ENCODE data around the gene PSMB8. TPM values are rescaled to one million over a fixed set of nuclear protein-coding genes. Genes with fewer than 3 reads are reported as not detected.
"Not testable (repeated sequence)": the region's sequence is repeated elsewhere in the genome, so short reads cannot be mapped to it uniquely, and the experiment has no call there.

The PSMB8 gene
- polyA plus RNA-seq (ENCODE audit: low read depth in 6 of 6) = 100 to 1,000 TPM; 297 to 462 (median 380) TPM

DNA sequence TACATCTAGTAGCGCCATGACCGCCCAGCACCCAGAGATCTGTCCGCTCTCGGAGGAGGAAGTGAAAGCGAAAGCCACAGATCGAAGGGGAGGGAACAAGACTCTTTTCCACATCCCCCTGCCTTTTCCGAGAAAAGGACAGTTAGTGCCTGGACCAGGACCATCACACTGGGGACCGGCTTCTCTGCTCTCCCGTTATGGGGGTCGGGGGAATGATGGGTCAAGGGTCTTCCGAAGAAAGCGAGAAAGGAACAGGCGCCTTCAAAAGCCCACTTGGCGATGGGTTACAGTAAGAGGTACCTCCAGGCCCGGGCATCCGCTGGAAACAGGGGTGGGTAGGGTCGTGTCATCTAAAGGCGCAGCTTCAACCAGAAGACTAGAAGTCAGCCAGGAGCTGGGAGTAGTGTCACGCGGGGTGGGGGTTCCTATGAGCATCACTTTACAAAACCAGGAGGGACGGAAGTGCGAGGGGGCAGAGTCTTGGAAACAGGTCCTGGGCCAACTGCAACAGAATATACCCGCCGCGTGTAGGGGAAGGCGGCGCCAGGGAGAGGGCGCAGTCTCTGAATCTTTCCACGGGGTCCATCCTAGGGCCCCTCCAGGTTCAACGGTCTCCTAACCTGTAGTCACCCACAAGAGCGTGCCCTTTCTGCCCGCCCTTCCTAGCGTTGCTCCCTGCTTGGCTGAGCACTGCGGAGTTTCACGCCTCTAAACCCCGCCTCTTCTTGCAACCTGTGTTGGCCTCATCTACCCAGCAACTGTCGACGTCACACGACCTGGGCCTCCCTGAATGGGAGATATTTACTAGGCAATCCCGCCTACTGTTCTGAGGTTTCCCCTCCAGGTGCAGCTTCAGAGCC, at the start of gene PSMB8:
PSMB8 (minus strand) TSS at position 69 of the 860 bp plus-strand sequence; CDS start at position 18, 51 bp downstream.
- peak; percentile 83 for ATAC-seq (ENCODE audit: low read depth in 2 of 2)
- H3K4me3 Mint-ChIP-seq = peak within 1 kb of the TSS; percentile 97 to 100 (median 99)
- H3K27me3 Mint-ChIP-seq = no peaks in the 10 kb centered on the region
- peaks cover 83 to 84% (median 84%) of the 10 kb centered on the region in 3 donors for H3K4me1 Mint-ChIP-seq
- peak; percentile 98 for DNase-seq
- peak within 1 kb of the TSS; percentile 100 for H3K27ac Mint-ChIP-seq
- H3K36me3 Mint-ChIP-seq = peaks cover 56 to 70% of the 10 kb centered on the region in 2 donors
- H3K9me3 Mint-ChIP-seq = peaks cover 0 to 8% (median 0%) of the 10 kb centered on the region in 7 donors

- Mint-ChIP-seq H3K9me3 (no peaks in the 10 kb centered on the region), H3K36me3 (no peaks in the 10 kb centered on the region), H3K4me1 (peaks cover 55 to 76% (median 61%) of the 10 kb centered on the region in 3 donors), H3K4me3 (peak overlapping the region in 2 of 8 donors; percentile 6 to 66), H3K27me3 (no peaks in the 10 kb centered on the region), H3K27ac (peak overlapping the region in 1 of 6 donors; percentile 7)
- DNase-seq (no peak), ATAC-seq (ENCODE audit: low read depth in 2 of 2) (no peak)
Measured at GRCh38 chr6:32890831-32891230, 47.0 kb upstream of the PSMB8 start.

DNA sequence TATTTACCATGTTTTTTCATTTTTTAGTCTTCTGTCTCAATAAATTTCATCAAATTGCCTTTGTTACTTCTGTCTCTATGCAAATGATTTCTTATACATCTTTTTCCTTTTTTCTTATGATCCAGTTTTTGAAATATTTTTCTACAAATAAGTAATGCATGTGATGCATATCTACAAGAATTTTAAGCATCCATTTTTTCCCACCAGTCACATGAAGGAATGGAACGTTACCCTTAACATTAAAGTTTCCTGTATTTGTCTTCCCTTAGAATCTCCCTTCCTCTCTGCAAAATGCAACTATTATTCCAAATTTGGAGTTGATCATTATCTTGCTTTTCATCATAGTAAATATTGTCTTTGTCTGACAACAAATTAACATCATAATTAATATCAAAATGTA, 45.7 kb upstream of the PSMB8 start:
- Mint-ChIP-seq H3K27me3 (no peaks in the 10 kb centered on the region), H3K4me1 (peaks cover 46 to 70% (median 56%) of the 10 kb centered on the region in 3 donors), H3K9me3 (no peaks in the 10 kb centered on the region), H3K4me3 (no peak overlapping the region), H3K36me3 (no peaks in the 10 kb centered on the region), H3K27ac (peak overlapping the region in 1 of 6 donors; percentile 28)
- ATAC-seq (ENCODE audit: low read depth in 2 of 2) (no peak), DNase-seq (no peak)

DNA sequence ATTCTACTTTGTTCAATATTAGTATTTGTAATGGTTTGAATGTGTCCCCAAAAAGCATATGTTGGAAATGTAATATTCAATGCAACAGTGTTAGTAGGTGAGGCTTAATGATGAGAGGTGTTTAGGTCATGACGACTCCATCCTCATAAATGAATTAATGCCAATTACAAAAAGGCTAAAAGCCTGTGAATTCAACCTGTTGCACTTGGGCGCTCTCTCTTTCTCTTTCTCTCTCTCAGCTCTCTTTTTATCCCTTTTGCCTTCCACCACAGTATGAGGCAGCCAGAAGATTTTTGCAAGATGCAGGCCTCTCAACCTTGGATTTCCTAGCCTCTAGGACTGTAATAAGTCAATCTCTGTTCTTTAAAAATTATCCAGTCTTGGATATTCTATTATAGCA, 44.7 kb upstream of the PSMB8 start:
- Mint-ChIP-seq H3K27ac (peak overlapping the region in 1 of 6 donors; percentile 93), H3K36me3 (no peaks in the 10 kb centered on the region), H3K27me3 (no peaks in the 10 kb centered on the region), H3K4me1 (peaks cover 40 to 65% (median 48%) of the 10 kb centered on the region in 3 donors), H3K9me3 (no peaks in the 10 kb centered on the region), H3K4me3 (no peak overlapping the region)
- ATAC-seq (ENCODE audit: low read depth in 2 of 2) (no peak), DNase-seq (no peak)

DNA sequence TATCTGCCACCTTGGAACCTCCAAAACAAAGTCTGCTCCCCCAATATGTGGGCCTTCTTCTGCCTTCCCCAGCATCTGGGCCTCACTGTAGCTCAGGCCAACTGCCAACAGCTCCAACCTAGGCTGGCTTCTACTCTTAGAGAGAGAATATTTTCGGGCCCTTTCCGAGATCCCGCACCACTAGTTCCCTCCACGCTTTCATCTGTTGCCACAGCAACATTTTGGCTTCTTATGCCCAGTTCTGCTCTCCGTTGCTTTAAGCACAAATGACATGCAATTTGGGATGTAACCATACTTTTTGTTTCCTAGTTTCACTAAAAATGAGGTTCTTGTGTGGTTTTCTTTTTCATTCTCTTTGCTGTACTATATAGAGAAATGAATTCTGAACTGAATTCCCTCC, 43.8 kb upstream of the PSMB8 start:
- no peaks in the 10 kb centered on the region for H3K36me3 Mint-ChIP-seq
- no peaks in the 10 kb centered on the region for H3K27me3 Mint-ChIP-seq
- DNase-seq (no peak), ATAC-seq (ENCODE audit: low read depth in 2 of 2) (no peak)
- H3K9me3 Mint-ChIP-seq = no peaks in the 10 kb centered on the region
- peak overlapping the region in 3 of 6 donors; percentile 8 to 79 (median 48) for H3K27ac Mint-ChIP-seq
- H3K4me1 Mint-ChIP-seq = peaks cover 34 to 55% (median 38%) of the 10 kb centered on the region in 3 donors
- H3K4me3 Mint-ChIP-seq = peak overlapping the region in 1 of 8 donors; percentile 6

DNA sequence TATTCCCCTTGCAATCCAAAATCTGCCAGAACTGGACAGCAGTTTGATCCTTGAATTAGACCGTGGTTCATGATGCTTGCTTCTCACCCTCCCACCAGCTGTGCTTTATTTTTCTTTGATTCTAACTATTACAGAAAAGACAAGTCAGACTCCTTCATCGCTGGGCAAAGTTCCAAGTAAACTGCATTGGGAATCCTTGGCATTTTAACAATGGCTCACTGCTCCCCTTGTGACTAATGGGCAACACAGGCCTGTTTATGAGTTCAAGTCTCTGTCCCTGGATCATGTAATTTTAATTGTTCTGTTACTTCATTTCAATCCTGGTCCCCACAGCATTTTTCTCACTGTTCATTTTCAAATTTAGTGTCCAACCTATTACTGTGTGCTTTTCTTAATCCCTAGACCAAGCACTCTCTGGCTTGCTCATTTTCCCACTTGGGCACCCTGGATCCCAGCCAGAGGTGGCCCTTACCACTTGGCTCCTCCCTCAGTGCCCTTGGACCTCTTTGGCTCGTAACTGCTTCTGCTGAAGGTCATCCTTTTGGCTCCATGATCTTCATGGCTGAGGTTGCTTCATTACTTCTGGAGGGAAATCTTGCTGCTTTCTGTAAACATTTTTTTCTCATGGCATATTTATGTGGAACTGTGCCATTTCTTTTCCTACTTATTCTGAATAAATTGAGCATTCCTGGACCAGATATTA, 43.0 kb upstream of the PSMB8 start:
- H3K9me3 Mint-ChIP-seq = no peaks in the 10 kb centered on the region
- DNase-seq (no peak), ATAC-seq (ENCODE audit: low read depth in 2 of 2) (no peak)
- H3K4me3 Mint-ChIP-seq = no peak overlapping the region
- no peaks in the 10 kb centered on the region for H3K27me3 Mint-ChIP-seq
- H3K36me3 Mint-ChIP-seq = no peaks in the 10 kb centered on the region
- H3K27ac Mint-ChIP-seq = peak overlapping the region in 4 of 6 donors; percentile 8 to 74 (median 68)
- H3K4me1 Mint-ChIP-seq = peaks cover 30 to 47% (median 33%) of the 10 kb centered on the region in 3 donors

DNA sequence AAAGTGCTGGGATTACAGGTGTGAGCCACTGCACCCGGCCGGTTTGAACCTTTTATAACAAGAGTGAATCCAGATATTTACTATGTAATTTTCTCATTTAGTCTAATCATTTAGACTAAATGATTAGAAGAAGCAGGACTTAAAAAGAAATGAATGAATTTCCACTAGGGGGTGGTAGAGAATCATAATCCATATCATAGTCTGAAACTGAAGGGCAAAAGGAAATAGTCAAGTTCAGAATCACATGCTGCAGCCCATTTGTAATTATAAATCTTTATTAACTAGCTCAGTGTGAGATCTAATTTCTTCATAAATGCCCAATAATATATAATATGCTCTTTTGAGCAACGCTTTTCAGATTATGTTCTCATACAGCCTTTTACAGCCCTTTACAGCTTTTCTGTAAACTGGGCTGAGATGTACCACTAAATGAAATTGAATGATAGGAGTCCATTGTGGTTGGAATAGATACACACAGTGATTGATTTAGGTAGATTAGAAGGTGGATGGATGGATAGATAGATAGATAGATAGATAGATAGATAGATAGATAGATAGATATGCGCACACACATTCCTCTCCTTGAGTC, 41.9 kb upstream of the PSMB8 start:
- peak overlapping the region in 3 of 6 donors; percentile 60 to 70 (median 64) for H3K27ac Mint-ChIP-seq
- H3K27me3 Mint-ChIP-seq = no peaks in the 10 kb centered on the region
- DNase-seq = peak; percentile 72
- no peaks in the 10 kb centered on the region for H3K9me3 Mint-ChIP-seq
- no peaks in the 10 kb centered on the region for H3K36me3 Mint-ChIP-seq
- peaks cover 28 to 47% (median 30%) of the 10 kb centered on the region in 3 donors for H3K4me1 Mint-ChIP-seq
- ATAC-seq (ENCODE audit: low read depth in 2 of 2) = peak; percentile 69 to 85
- peak overlapping the region in 1 of 8 donors; percentile 16 for H3K4me3 Mint-ChIP-seq

- no peak for DNase-seq
- no peak for ATAC-seq (ENCODE audit: low read depth in 2 of 2)
- Mint-ChIP-seq H3K27me3 (peaks cover 7 to 14% (median 8%) of the 10 kb centered on the region in 3 donors), H3K27ac (peak overlapping the region in 1 of 6 donors; percentile 49), H3K4me1 (peaks cover 32 to 54% (median 38%) of the 10 kb centered on the region in 3 donors), H3K4me3 (no peak overlapping the region), H3K9me3 (no peaks in the 10 kb centered on the region), H3K36me3 (peaks cover 0 to 10% of the 10 kb centered on the region in 2 donors)
Measured at GRCh38 chr6:32883789-32884188, 39.9 kb upstream of the PSMB8 start.

DNA sequence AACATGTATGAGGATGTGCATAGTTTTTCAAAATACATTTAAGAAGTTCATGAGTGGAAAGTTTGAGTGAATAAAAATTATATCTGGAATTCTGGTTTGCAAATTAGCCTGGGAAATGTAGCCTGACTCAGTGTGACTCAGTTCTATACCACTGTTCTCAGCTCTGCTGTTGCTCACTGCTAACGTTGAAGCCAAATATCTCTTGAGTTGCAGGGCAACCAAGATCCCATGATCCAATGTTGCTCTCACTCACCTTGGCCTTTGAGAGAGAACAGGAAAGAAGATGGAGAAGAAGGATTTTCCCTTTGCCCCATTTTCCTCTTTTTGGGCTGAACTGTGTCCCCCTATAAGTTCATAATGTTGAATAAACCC, 39.0 kb upstream of the PSMB8 start:
- no peak for DNase-seq
- Mint-ChIP-seq H3K4me1 (peaks cover 30 to 48% (median 35%) of the 10 kb centered on the region in 3 donors), H3K4me3 (no peak overlapping the region), H3K27me3 (peaks cover 7 to 14% (median 8%) of the 10 kb centered on the region in 3 donors), H3K36me3 (peaks cover 0 to 10% of the 10 kb centered on the region in 2 donors), H3K27ac (no peak overlapping the region), H3K9me3 (no peaks in the 10 kb centered on the region)
- no peak for ATAC-seq (ENCODE audit: low read depth in 2 of 2)

DNA sequence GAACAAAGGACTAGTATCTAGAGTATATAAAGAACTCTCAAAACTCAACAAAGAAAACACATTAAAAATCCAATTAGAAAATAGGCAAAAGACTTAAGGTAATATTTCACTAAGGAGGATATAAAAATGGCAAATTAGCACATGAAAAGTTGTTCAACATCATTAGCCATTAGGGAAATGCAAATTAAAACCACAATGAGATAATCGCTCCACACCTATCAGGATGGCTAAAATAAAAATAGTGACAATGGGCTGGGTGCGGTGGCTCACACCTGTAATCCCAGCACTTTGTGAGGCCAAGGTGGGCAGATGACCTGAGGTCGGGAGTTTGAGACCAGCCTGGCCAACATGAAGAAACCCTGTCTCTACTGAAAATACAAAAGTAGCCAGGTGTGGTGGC, 37.1 kb upstream of the PSMB8 start:
- ATAC-seq (ENCODE audit: low read depth in 2 of 2); H3K27ac Mint-ChIP-seq; DNase-seq; H3K9me3 Mint-ChIP-seq; H3K36me3 Mint-ChIP-seq: not testable (repeated sequence)
- H3K4me1 Mint-ChIP-seq = peaks cover 17 to 32% (median 20%) of the 10 kb centered on the region in 3 donors
- H3K4me3 Mint-ChIP-seq = peak overlapping the region in 2 of 8 donors; percentile 10 to 61
- H3K27me3 Mint-ChIP-seq = peaks cover 7 to 14% (median 8%) of the 10 kb centered on the region in 3 donors

GRCh38 chr6:32879691-32880090, 35.8 kb upstream of the PSMB8 start:
- H3K9me3 Mint-ChIP-seq = no peaks in the 10 kb centered on the region
- no peak for DNase-seq
- H3K4me3 Mint-ChIP-seq = peak overlapping the region; percentile 19 to 84 (median 62)
- ATAC-seq (ENCODE audit: low read depth in 2 of 2) = no peak
- H3K27ac Mint-ChIP-seq = peak overlapping the region in 2 of 6 donors; percentile 16 to 51
- peaks cover 10 to 26% (median 16%) of the 10 kb centered on the region in 3 donors for H3K4me1 Mint-ChIP-seq
- peaks cover 7 to 14% (median 8%) of the 10 kb centered on the region in 3 donors for H3K27me3 Mint-ChIP-seq
- peaks cover 0 to 10% of the 10 kb centered on the region in 2 donors for H3K36me3 Mint-ChIP-seq

DNA sequence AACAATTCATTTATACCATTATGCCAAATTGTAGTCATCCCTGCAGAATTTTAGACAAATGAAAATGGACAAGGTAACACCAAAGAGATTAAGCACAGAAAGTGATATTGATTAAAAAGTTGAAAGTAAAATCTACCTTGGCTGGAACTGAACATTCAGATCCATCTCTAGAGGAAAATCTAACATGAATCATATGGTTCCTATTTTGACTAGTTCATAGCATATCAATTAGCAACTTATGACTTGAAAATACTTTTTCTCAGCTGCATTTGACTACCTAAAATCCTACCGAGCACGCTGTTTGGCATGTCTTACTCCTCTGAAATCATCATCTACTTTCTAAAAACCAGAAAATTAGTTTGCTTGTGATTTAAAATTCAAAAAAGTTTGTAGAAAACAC, 32.8 kb upstream of the PSMB8 start:
- Mint-ChIP-seq H3K27me3 (peaks cover 7 to 18% (median 8%) of the 10 kb centered on the region in 3 donors), H3K4me3 (no peak overlapping the region), H3K9me3 (peaks cover 0 to 15% (median 4%) of the 10 kb centered on the region in 7 donors), H3K36me3 (peaks cover 5 to 10% of the 10 kb centered on the region in 2 donors), H3K4me1 (peaks cover 12 to 30% (median 16%) of the 10 kb centered on the region in 3 donors), H3K27ac (no peak overlapping the region)
- ATAC-seq (ENCODE audit: low read depth in 2 of 2) = no peak
- no peak for DNase-seq

DNA sequence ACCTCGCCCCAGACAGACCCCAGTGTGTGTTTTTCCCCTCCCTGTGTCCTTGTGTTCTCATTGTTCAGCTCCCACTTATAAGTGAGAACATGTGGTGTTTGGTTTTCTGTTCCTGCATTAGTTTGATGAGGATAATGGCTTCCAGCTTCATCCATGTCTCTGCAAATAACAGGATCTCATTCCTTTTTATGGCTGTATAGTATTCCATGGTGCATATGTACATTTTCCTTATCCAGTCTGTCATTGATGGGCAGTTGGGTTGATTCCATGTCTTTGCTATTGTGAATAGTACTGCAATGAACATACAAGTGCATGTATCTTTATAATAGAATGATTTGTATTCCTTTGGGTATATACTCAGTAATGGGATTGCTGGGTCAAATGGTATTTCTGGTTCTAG, 30.1 kb upstream of the PSMB8 start:
- H3K27ac Mint-ChIP-seq; H3K4me1 Mint-ChIP-seq; H3K36me3 Mint-ChIP-seq; ATAC-seq (ENCODE audit: low read depth in 2 of 2); H3K27me3 Mint-ChIP-seq; DNase-seq; H3K4me3 Mint-ChIP-seq: not testable (repeated sequence)
- peaks cover 0 to 15% (median 6%) of the 10 kb centered on the region in 7 donors for H3K9me3 Mint-ChIP-seq

All from naive B cell (primary cell).